GM10248 (cell line): ENCODE results near the gene MARCHF10.
"Not testable (repeated sequence)": the region's sequence is repeated elsewhere in the genome, so short reads cannot be mapped to it uniquely, and the experiment has no call there.

Experiments used
- CTCF ChIA-PET: fragments of 300-600 bp; sonication (Branson Sonifier 250); formaldehyde crosslinking; extraction: SDS; loops from one replicate; lab custom pipeline; 2021; ENCODE audit warnings: antibody characterized with exemption; lab: Yijun Ruan, JAX
- POLR2A ChIA-PET: fragments of 350-650 bp; sonication (Branson Sonifier 250); formaldehyde crosslinking; extraction: SDS; loops from one replicate; lab custom pipeline; 2020; ENCODE audit warnings: antibody characterized with exemption; lab: Yijun Ruan, JAX
- DNase-seq: peaks from one replicate; pipeline ENCODE4 v3.0.0; 2012; ENCODE audit errors: extremely low spot score
- TF ChIP-seq, protein P1 (sequence below): IDR thresholded peaks from 2 replicates; pipeline ENCODE4 v1.5.1; 2012; ENCODE audit warnings: mild to moderate bottlenecking, low read depth; ENCODE audit errors: extremely low read depth, missing control alignments, control extremely low read depth

MARCHF10 gene

GRCh38 chr17:62692159-62692651 lies 115.9 kb downstream of the MARCHF10 start:
- DNase-seq: no peak
- TF ChIP-seq, protein P1, sequence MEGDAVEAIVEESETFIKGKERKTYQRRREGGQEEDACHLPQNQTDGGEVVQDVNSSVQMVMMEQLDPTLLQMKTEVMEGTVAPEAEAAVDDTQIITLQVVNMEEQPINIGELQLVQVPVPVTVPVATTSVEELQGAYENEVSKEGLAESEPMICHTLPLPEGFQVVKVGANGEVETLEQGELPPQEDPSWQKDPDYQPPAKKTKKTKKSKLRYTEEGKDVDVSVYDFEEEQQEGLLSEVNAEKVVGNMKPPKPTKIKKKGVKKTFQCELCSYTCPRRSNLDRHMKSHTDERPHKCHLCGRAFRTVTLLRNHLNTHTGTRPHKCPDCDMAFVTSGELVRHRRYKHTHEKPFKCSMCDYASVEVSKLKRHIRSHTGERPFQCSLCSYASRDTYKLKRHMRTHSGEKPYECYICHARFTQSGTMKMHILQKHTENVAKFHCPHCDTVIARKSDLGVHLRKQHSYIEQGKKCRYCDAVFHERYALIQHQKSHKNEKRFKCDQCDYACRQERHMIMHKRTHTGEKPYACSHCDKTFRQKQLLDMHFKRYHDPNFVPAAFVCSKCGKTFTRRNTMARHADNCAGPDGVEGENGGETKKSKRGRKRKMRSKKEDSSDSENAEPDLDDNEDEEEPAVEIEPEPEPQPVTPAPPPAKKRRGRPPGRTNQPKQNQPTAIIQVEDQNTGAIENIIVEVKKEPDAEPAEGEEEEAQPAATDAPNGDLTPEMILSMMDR: no peak
- ChIA-PET CTCF (no interaction called here), POLR2A (no interaction called here)

DNA sequence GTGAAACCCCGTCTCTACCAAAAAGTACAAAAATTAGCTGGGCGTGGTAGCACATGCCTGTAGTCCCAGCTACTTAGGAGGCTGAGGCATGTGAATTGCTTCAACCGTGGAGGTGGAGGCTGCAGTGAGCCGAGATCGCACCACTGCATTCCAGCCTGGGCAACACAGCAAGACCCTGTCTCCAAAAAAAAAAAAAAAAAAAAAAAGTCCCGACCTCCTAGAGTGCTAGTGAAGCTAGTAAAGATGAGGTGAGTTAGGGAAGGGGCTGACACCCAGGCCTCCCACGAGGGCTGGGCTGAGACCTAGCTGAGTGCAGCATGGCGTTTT lies 116.6 kb downstream of the MARCHF10 start:
- DNase-seq, CTCF ChIA-PET, POLR2A ChIA-PET: not testable (repeated sequence)

DNA sequence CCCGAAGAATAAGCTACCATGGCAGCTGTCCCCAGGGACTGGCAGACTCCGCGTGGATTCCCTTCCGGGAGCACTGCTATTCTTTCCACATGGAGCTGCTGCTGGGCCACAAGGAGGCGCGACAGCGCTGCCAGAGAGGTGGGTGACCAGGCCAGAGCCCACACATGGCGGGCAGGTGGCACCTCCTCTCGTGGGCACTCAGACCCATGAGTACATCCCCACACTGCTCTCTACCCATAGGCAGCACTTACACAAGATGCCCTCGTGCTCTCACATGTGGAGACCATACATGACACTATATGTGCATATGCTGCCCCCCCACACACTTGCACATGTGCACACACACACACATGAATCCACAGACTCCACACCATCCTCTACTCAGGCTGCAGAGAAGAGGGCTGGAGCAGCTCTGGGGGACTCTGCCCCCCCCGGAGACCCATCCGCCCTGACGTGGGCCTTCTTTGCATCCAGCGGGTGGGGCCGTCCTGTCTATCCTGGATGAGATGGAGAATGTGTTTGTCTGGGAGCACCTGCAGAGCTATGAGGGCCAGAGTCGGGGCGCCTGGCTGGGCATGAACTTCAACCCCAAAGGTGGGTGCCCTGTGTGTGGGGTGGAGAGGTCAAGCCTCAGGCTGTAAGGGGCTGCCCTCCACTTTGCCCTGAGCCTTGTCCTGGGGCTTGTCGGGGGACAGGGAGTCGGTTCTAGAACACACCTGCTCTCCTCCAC lies 117.8 kb downstream of the MARCHF10 start:
- TF ChIP-seq, protein P1: no peak
- POLR2A ChIA-PET: no interaction called here
- CTCF ChIA-PET: no interaction called here
- DNase-seq: no peak

GRCh38 chr17:62689441-62690167 lies 118.5 kb downstream of the MARCHF10 start:
- POLR2A ChIA-PET: no interaction called here
- TF ChIP-seq, protein P1: no peak
- no peak for DNase-seq
- CTCF ChIA-PET: no interaction called here

GRCh38 chr17:62688398-62689160 lies 119.5 kb downstream of the MARCHF10 start:
- POLR2A ChIA-PET: no interaction called here
- CTCF ChIA-PET: no interaction called here
- TF ChIP-seq, protein P1: no peak
- no peak for DNase-seq

DNA sequence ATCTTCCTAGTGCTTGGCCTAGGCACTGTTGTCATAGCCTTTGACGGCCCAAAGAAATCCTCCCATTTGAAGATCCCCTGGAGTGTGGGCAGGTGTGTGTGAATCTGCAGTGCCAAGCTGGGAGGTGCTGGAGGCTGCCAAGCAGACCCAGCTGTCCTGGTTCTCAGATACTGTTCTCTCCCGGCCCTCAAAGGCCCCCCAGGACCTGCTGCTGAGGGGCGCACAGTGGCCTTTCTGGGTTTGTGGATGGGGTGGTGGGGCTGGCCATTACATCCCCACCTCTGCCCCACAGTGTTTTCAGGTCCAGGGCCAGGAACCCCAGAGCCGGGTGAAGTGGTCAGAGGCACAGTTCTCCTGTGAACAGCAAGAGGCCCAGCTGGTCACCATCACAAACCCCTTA lies 120.1 kb downstream of the MARCHF10 start:
- TF ChIP-seq, protein P1: no peak
- DNase-seq: no peak
- ChIA-PET POLR2A (no interaction called here), CTCF (no interaction called here)
